ENCODE results near the gene C20orf173.
"Not testable (repeated sequence)": the region's sequence is repeated elsewhere in the genome, so short reads cannot be mapped to it uniquely, and the experiment has no call there.

Gene C20orf173, protein sequence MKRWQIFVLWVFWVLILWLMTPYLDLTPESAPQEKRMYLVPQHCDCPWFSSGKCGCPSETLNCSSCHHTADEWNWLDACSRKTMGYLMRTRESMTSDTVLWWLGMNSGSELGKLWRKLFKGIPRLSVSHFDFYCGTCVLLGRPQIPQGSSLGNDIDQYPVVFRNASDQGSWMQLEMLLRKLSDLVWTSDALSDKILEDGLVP

DNA sequence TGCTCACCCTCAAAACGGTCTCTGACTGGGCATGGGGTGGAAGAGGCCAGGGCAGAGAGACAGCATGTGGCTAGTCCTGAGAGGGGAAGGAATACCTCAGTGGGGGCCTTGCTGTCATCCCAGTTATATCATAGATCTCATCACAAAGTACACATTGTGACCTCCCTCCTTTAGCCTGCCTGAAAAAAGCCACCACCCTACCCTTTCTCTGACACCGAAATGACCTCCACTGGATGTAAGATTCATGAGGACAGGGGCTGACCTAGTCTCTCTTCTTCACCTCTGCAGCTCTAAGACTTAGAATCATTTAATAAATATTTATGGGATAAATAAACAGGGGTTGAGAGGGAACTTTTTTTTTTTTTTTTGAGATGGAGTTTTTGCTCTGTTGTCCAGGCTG, at the start of gene C20orf173:
Gene C20orf173 (minus strand): TSS at position 101 of the 400 bp plus-strand sequence. CDS start 279 bp downstream, outside the sequence.
- DNase-seq (ENCODE audit: low spot score), result no peak

DNA sequence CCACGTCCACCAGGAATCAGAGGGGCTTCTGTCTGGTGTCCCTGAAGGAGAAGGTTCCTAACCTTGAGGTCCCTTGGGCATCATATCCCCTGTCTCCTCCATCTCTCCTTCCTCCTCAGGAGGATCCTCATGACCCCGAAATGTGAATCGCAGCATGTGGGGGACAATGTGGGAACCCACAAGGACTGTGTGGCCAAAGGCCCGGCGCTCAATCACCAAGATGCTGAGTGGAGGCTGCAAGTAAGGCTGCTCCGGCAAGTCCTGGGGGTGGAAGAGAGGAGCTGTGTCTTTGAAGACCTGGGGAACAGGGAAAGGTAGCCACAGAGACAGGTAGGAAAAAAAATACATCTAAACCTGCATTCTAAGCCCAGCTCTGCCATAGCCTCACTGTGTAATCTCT, 49.7 kb upstream of the C20orf173 start:
- no peak for DNase-seq (ENCODE audit: low spot score)

DNA sequence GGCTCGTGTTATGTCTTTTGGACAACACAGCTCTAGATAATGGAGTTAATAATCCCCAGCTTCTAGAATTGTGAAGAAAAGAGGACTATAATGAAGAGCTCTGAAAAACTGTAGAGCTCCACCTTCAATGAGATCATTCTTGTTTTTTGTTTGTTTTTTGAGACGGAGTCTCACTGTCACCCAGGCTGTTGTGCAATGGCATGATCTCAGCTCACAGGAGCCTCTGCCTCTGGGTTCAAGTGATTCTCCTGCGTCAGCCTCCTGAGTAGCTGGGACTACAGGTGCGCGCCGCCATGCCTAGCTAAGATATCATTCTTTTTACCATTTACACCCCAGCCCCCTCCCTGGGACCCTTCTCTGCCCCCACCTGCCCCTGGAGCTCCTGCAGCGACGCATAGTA, 49.0 kb upstream of the C20orf173 start:
- no peak for DNase-seq (ENCODE audit: low spot score)

DNA sequence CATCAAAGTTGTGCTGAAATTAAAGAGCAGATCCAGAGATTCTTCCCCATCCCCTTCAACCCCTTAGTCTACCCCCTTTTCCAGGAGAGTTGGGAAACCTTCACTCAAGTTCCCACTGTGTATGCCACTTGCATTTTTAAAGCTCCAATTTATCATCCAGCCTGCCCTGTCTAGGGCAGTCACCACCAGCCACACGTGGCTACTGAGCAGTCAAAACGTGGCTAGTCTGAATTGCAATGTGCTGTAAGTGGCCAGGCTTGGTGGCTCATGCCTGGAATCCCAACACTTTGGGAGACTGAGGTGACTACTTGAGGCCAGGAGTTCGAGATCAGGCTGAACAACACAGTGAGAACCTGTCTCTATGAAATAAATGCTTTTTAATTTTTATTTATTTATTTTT, 47.4 kb upstream of the C20orf173 start:
- no peak for DNase-seq (ENCODE audit: low spot score)

DNA sequence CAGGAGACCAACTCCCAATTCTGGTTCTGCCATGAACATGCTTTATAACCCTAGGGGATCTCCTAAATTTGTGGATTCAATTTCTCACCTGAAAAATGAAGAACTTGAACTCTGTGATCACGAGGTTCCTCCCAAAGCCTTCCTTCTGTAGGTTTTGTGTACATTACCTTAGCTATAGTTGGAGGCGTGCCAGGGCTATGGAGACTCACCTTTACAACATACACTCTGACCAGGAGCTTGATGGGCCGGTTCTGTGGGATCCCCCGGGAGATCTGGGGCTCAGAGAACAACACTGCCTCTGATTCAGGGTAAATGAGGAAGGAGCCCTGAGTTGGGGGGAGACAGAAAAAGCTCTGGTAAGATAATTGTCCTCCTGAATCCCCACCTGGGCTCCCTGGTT, 46.5 kb upstream of the C20orf173 start:
- DNase-seq (ENCODE audit: low spot score), result no peak

DNA sequence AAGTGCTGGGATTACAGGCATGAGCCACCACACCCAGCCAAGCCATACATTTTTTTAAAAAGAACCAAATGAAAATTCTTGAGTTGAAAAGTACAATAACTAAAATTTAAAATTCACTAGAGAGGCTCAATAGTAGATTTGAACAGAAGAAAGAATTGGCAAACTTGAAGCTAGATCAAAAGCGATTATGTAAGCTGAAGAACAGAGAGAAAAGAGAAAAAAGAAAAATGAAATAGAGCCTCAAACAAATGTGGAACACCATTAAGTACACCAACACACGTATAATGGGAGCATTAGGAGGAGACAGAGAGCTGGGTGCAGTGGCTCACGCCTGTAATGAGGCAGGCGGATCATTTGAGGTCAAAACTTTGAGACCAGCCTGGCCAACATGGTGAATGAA, 43.4 kb upstream of the C20orf173 start:
- no peak for DNase-seq (ENCODE audit: low spot score)

DNA sequence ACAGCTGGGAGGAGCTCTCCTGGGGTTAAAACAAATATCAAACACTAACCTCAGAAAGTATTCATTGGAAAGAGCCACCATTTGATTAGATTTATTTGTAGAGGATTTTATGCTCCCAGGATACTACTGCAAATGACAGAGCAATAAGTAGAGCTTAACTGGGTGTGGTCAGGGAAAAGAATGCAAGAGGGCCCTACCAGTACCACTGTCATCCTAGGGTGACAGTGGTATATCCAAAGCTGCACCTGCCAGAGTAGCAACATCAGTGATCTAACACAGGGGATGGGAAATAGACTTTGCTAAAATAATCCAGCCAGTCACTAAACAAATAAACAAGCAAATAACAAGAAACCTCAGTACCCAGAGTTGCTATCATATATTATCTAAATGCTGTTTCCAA, 42.1 kb upstream of the C20orf173 start:
- no peak for DNase-seq (ENCODE audit: low spot score)

DNA sequence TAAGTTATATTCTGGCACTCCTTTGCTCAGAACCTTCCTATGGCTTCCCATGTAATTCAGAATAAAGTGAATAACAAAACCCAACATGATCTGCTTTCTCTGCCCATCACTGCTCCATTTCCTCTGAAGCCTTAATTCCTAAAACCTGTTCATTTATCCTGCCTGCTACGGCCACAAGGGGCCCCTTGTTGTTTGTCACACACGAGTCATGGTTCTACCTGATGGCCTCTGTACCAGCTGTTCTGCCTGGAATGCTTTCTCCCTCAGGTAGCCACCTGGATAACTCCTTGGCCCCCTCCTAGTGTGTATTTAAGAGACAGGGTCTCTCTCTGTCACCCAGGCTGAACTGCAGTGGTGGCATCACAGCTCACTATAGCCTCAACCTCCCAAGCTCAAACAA, 39.2 kb upstream of the C20orf173 start:
- peak; percentile 79 for DNase-seq (ENCODE audit: low spot score)

DNA sequence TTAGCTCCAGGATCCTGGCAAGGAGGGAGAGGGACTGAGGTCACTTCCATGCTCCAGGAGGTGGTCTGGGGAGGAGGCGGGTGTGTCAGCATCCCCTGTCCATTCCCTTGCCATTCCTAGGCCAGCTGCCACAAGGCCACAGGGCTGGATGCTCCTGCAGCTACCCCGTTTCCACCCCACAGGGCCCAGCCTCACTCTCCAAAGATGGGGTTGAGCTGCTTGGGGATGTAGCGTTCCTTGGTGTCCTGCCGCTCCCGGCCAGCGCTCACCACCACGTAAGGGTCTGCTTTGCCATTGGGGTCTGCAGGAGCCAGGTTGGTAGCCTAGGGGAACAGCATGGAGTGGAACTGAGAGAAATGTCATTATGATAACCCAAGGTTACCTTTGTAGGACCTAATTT, 35.5 kb upstream of the C20orf173 start:
- DNase-seq (ENCODE audit: low spot score), result no peak

DNA sequence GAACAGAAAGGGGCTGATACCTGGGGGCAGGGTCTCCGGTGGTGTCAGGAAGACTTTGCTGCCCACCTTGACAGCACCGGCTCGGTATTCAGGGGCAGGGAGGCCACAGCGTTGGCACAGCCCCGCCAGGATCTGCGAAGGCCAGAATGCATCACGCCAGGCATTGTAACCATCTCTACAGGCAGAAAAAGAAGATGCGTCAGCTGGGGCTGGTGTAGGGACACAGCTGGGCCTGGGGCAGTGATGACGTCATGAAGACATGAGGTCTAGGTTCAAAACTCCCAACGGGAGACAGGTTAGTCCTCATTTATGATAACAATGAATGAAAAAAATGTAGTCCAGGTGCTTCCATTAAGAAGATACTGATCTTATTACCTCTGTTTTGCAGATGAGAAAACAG, 34.4 kb upstream of the C20orf173 start:
- no peak for DNase-seq (ENCODE audit: low spot score)

DNA sequence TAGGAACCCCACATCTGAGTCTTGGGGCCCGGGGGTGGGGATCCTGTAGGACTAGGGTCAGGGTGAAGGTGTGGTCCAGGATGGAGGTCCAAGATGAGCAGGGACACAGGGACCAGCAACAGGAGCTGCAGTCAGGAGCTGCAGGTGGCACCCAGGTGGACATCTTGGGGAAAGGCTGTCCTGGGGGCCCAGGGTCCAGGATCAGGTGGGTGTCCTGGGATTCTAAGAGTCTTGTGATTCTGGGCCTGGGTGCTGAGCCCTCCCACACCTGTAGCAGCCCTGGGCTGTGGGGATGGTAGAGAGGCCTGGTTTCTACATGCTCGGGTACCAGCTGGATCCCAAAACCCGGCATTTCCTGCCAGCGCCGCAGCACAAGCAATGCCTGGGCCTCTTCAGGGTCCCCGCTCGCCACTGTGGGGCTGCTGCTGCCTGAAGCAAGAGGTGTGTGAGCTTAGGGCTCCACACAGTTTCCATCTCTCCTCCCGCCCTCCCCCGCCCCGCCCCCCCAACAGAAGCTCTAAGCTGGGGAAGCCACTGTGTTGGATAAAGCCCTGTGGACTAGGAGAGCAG, 33.2 kb upstream of the C20orf173 start:
- DNase-seq (ENCODE audit: low spot score), result no peak

DNA sequence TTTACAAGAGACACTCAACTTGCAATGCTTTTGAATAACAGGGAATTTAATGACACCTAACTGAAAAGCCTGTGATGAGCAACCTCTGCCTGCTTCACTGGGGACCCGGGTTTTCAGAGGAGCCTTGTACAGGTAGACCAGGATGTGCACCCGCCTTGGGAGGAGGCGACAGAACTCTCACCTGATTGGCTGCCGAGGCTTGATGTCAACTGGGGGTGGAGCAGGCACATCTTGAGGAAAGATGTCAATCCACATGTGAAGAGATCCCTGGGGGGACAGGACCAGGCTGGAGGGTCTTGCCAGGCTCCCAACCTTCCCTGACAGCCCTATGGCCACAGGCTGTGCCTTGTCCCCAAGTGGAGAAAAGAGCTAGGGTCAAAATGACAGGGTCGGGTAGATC, 32.2 kb upstream of the C20orf173 start:
- DNase-seq (ENCODE audit: low spot score), result no peak

DNA sequence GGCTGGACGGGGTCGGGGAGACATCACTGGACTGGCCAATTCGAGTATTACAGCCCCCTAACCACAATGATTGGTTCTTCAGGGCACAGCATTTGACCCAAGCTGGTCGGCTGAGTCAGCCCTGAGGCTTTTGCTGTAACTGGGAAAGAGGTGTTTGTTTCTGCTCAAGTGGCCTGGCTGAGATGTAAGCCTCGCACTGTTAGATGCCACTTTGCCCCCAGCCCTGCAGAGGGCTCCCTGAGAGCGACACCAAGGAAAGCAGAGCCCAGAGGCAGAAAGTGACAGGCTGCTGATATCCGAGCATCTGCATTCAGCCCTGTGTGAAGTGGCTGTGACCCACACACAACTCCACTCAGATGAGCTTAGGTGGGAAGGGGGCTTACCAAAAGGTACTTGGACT, 31.8 kb upstream of the C20orf173 start:
- no peak for DNase-seq (ENCODE audit: low spot score)

DNA sequence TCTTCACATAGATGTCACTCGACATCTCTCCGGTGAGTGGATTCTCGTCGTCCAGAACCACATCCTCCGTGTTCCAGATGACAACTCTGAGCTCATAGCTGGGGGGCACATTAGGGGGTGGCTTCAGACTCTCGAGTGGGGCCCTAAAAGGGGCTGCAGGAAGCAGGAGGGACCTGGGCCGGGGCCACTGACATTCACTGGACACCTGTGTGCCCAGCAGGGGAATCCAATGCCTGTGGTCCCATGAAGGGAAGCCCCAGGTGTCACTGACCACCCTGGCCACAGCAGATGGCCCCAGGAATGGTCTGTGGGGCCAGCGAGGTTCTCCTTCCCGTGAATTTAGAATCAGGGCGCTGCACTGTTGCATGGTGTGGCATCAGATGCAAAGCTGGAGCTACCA, 31.1 kb upstream of the C20orf173 start:
- no peak for DNase-seq (ENCODE audit: low spot score)

DNA sequence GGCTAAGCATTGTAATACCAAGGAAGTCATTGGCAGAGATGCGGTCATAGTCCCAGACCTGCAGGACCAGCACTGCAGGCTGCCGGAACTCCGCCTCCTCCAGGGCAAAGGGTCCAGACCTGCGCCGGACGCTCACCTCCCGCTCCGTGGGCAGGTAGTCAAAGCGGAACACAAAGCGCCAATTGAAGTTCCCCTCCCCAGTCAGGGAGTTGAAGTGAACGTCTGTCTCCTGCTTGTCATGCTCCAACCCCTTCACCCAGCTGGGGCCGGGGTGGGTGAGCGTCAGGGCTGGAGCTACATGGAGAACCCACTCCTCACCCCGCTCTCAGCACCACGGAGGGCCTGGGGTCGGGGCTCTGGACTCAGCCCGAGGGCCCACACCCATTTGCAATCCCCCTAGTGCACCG, 30.7 kb upstream of the C20orf173 start:
- DNase-seq (ENCODE audit: low spot score), result no peak

DNA sequence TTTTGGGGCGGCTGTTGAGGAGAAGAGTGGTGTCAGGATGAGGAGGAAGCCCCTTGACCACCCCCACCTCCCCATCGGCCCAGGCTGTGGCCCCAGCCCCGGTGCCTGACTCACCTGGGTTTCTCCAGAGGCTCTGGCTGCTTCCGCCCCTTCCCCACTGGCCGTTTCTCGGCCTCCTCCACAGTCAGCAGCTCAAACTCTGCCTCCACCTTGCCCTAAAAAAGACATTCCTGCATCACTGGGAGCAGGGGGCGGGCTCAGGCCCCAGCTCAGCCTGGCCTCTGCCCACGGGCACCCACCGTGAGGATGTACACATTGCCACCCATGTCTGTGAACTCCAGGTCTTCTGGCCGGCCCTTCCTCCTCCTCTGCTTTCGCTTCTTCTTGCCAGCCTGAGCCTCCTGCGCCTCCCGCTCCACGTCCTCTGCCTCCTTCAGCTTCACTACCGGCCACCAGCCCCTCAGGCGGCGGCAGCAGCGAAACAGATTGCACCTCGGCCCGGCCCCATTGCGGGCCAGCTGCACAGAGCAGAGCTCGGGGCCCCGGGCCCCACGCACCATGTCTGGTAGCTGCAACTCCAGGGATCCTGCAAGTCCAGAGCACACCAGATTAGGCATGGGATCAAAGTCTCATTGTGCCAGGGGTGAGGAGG, 29.7 kb upstream of the C20orf173 start:
- DNase-seq (ENCODE audit: low spot score), result no peak

DNA sequence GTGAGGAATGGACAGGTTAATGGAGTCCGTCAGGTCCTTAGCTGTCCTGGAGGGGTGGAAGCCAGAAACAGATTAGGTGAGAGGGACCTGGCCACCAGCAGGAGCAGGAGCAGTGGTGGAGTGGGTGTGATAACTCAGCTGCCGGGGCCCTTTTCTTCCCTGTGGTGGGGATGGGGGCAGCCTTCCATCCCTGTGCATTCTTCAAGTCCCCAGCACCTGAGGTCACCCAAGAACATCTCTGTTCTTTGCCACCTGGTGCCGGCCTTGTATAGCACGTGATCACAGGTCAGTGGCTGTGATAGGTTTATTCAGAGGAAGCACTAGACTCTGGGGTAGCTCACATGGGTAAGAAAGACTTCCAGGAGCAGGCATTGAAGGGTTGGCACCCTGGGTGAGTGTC, 29.0 kb upstream of the C20orf173 start:
- no peak for DNase-seq (ENCODE audit: low spot score)

DNA sequence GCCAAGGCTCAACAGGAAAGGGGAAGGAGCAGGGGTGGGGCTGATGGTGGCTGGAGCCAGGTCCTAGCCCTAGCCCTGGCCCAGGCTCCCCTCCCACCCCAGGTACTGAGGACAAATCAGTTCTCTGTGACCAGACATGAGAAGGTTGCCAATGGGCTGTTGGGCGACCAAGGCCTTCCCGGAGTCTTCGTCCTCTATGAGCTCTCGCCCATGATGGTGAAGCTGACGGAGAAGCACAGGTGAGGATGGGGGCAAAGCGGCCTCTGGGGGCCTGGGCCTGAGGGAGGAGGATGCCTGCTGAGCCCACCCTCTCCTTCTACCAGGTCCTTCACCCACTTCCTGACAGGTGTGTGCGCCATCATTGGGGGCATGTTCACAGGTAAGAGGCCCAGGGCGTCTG, 27.4 kb upstream of the C20orf173 start:
- no peak for DNase-seq (ENCODE audit: low spot score)

DNA sequence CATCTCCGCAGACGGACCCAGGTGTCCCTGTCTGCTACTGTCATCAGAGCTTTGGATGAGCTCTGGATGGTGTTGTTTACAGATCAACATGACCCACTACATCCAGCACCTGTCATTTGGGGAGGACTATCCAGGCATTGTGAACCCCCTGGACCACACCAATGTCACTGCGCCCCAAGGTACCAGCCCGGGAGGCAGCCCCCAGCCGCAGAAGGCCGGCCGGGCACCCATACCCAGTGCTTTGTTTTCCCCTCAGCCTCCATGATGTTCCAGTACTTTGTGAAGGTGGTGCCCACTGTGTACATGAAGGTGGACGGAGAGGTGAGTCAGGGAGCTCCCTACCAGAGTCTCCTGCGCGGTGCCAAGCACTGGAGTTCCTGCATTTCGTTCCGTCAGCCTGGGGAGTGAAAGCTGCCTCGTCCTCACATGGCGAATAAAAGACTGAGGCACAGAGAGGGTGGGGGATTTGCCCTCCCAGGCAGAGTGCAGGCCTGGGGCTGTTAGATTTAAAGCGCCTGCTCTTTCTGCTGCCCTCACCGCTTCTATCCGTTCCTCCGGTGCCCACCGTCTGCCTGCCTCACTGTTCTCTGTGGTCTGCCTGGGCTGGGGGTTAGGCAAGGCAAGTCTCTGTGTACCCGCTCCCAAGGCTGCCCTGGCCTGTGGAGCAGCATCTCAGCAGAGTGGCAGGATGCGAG, 26.6 kb upstream of the C20orf173 start:
- DNase-seq (ENCODE audit: low spot score), result no peak

DNA sequence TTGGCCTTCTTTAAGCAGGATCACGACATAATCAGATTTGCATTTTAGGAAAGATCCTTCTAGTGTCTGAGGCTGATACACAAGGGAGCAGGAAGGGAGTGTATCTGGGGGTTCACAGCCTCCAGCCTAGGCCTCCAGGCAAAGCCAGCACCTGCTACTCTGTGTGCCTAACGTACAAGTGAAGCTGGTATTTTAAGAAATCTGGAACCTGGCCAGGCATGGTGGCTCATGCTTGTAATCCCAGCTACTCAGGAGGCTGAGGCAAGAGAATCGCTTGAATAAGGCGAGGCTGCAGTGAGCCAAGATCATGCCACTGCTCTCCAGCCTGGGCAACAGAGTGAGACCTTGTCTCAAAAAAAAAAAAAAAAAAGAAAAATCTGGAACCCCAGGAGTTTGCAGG, 26.0 kb upstream of the C20orf173 start:
- not testable (repeated sequence) for DNase-seq (ENCODE audit: low spot score)

DNA sequence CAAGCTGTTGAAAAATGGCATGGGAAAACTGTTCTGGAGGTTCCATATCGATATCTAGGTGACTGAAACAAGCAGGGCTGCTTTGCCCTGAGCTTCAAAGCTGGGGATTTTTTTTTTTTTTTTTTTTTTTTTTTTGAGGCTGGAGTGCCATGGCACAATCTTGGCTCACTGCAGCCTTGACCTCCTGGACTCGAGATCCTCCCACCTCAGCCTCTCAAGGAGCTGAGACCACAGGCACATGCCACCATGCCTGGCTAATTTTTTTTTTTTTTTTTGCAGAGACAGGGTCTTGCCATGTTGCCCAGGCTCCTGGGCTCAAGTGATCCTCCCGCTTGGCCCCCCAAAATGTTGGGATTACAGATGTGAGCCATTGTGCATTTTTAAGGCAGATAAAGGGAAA, 23.5 kb upstream of the C20orf173 start:
- DNase-seq (ENCODE audit: low spot score), result no peak

DNA sequence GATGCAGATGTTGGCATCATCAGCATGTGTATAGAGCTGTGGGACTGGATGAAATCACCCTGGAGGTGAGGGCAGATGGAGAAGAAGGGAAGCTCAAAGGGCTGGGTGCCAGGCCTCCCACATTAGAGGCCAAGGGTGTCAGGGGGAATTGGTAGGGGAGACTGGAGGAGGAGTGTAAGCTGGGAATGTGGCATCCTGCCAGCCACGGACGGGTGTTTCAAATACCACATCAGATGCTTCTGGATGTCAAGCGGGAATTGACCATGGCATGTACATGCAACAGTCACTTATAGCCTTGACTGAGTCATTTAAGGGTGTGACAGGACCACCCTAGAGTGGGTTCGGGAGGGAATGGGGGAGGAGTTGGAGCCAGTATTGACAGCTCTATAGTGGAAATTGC, 22.1 kb upstream of the C20orf173 start:
- no peak for DNase-seq (ENCODE audit: low spot score)

DNA sequence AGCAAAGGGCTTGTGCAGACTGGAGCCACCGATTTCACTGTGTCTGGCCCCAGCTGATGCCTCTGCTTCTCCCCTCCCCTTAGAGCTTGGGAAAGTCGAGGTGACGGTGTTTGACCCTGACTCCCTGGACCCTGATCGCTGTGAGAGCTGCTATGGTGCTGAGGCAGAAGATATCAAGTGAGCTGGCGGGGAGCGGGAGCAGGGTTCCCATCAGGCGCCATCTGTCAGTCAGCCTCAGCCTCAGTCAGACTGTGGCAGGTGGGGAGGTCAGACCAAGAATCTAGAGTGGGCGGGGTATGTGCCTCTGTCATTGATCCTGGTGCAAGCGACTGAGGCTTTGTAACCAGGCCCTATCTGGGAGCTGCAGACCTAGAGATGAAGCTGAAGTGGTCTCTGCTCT, 17.9 kb upstream of the C20orf173 start:
- no peak for DNase-seq (ENCODE audit: low spot score)
